ENCODE measurements around the gene KAT8. TPM values are rescaled to one million over a fixed set of nuclear protein-coding genes. Genes with fewer than 3 reads are reported as not detected.

KAT8 gene
- total and polyA plus RNA-seq, 2 of the 13 experiments (the other 11 are each of a cell fraction or from before 2014, with no cell fraction given) = 79.0 to 84.2 TPM

GRCh38 chr16:31108035-31108793 lies 9.2 kb upstream of the KAT8 start, which contains the start of gene BCKDK (continued):
- TF ChIP-seq, protein P1, sequence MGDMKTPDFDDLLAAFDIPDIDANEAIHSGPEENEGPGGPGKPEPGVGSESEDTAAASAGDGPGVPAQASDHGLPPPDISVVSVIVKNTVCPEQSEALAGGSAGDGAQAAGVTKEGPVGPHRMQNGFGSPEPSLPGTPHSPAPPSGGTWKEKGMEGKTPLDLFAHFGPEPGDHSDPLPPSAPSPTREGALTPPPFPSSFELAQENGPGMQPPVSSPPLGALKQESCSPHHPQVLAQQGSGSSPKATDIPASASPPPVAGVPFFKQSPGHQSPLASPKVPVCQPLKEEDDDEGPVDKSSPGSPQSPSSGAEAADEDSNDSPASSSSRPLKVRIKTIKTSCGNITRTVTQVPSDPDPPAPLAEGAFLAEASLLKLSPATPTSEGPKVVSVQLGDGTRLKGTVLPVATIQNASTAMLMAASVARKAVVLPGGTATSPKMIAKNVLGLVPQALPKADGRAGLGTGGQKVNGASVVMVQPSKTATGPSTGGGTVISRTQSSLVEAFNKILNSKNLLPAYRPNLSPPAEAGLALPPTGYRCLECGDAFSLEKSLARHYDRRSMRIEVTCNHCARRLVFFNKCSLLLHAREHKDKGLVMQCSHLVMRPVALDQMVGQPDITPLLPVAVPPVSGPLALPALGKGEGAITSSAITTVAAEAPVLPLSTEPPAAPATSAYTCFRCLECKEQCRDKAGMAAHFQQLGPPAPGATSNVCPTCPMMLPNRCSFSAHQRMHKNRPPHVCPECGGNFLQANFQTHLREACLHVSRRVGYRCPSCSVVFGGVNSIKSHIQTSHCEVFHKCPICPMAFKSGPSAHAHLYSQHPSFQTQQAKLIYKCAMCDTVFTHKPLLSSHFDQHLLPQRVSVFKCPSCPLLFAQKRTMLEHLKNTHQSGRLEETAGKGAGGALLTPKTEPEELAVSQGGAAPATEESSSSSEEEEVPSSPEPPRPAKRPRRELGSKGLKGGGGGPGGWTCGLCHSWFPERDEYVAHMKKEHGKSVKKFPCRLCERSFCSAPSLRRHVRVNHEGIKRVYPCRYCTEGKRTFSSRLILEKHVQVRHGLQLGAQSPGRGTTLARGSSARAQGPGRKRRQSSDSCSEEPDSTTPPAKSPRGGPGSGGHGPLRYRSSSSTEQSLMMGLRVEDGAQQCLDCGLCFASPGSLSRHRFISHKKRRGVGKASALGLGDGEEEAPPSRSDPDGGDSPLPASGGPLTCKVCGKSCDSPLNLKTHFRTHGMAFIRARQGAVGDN (CRISPR knock-in tag; IDR thresholded peaks at IDR 0.05) = peak; percentile 91
- TF ChIP-seq ZNF790 (CRISPR knock-in tag; IDR thresholded peaks at IDR 0.05; ENCODE audit: borderline replicate concordance) (peak; percentile 87; the same call in 1 of the 2 replicates), ZNF567 (CRISPR knock-in tag; IDR thresholded peaks at IDR 0.05; ENCODE audit: borderline replicate concordance) (0 out of 2 replicates have a peak, but pooled peaks have one; percentile 18), ZFP36L2 (CRISPR knock-in tag; IDR thresholded peaks at IDR 0.05) (no peak), PCBP1 (IDR thresholded peaks at IDR 0.05; ENCODE audit: borderline replicate concordance, low read depth, low read length) (no peak), AFF4 (CRISPR knock-in tag; IDR thresholded peaks at IDR 0.05) (0 out of 2 replicates have a peak, but pooled peaks have one; percentile 31), TAF1 (CRISPR knock-in tag; IDR thresholded peaks at IDR 0.05) (peak; percentile 71), ZNF7 (CRISPR knock-in tag; IDR thresholded peaks at IDR 0.05) (0 out of 2 replicates have a peak, but pooled peaks have one; percentile 10), ZNF256 (CRISPR knock-in tag; conservative IDR thresholded peaks at IDR 0.05) (no peak), ZNF382 (CRISPR knock-in tag; IDR thresholded peaks at IDR 0.05; ENCODE audit: borderline replicate concordance) (no peak), TERF1 (CRISPR knock-in tag; IDR thresholded peaks at IDR 0.05) (peak; percentile 93; the same call in 1 of the 2 replicates), SRSF1 (optimal IDR thresholded peaks at IDR 0.05; ENCODE audit: low read depth, low read length) (peak; percentile 46), ZNF431 (CRISPR knock-in tag; IDR thresholded peaks at IDR 0.05; ENCODE audit: borderline replicate concordance, low read depth) (no peak), CHD2 (IDR thresholded peaks at IDR 0.05; ENCODE audit: low read depth, low read length) (0 out of 2 replicates have a peak, but pooled peaks have one; percentile 45), SIN3B (IDR thresholded peaks at IDR 0.05; ENCODE audit: low read length) (no peak)

Measured in HepG2 (cell line).